ENCODE data around the gene MAGIX. TPM values are rescaled to one million over a fixed set of nuclear protein-coding genes. Genes with fewer than 3 reads are reported as not detected.

Gene MAGIX
- total RNA-seq, 1 experiment from 2014 or later: 1.9 TPM

- no peak overlapping the region for H2BK5ac ChIP-seq (ENCODE audit: insufficient read length, low read length)
- H3K23me2 ChIP-seq (ENCODE audit: insufficient read length, low read depth, low read length, poor library complexity, severe bottlenecking): no peaks in the 10 kb centered on the region
- Mint-ChIP-seq H3K9me3 (peaks cover 90 to 93% of the 10 kb centered on the region in 2 experiments), H3K27ac (no peak overlapping the region), H3K4me1 (no peaks in the 10 kb centered on the region), H3K27me3 (ENCODE audit: low read depth) (peaks cover 20% of the 10 kb centered on the region), H3K4me3 (no peak overlapping the region), H3K36me3 (ENCODE audit: insufficient read depth in 1 of 3, low read depth in 3 of 3) (peaks cover 0 to 15% (median 11%) of the 10 kb centered on the region in 3 experiments; a peak in 4 of 7 replicates)
- no peaks in the 10 kb centered on the region for H3K27me3 ChIP-seq (ENCODE audit: insufficient read depth, low read length)
- TF ChIP-seq CTCF (conservative IDR thresholded peaks at IDR 0.05): no peak
- H2BK12ac ChIP-seq (ENCODE audit: insufficient read length, low read depth, low read length): no peak overlapping the region
- no peak overlapping the region for H2AK5ac ChIP-seq (ENCODE audit: insufficient read length, low read length)
- no peak overlapping the region for H3T11ph ChIP-seq (ENCODE audit: low read length)
- H3K79me2 ChIP-seq (ENCODE audit: insufficient read depth, low read length): no peaks in the 10 kb centered on the region
- no peak overlapping the region for H4K5ac ChIP-seq (ENCODE audit: insufficient read length, low read depth, low read length)
- no peak overlapping the region for H3K14ac ChIP-seq (ENCODE audit: insufficient read depth, low read length)
- H3K18ac ChIP-seq (ENCODE audit: insufficient read length, low read depth, low read length): no peak overlapping the region
- H4K91ac ChIP-seq (ENCODE audit: insufficient read length, low read depth, low read length): no peak overlapping the region
- H3K56ac ChIP-seq (ENCODE audit: insufficient read length, low read depth, low read length): no peak overlapping the region
- H2BK120ac ChIP-seq (ENCODE audit: low read depth, low read length, poor library complexity, severe bottlenecking): no peak overlapping the region
- DNase-seq: no peak
- H3K9ac ChIP-seq (ENCODE audit: extremely low read depth, insufficient read length, low read length): no peak overlapping the region
- H3K23ac ChIP-seq (ENCODE audit: insufficient read length, low read depth, low read length): no peak overlapping the region
- no peak overlapping the region for H3K4ac ChIP-seq (ENCODE audit: low read depth, low read length)
- H3K27ac ChIP-seq (ENCODE audit: insufficient read length, low read depth, low read length): no peak overlapping the region
- no peak overlapping the region for H2AFZ ChIP-seq (ENCODE audit: low read length)
- H3K4me1 ChIP-seq (ENCODE audit: insufficient read depth, low read length): no peaks in the 10 kb centered on the region
- no peaks in the 10 kb centered on the region for H4K20me1 ChIP-seq (ENCODE audit: control insufficient read depth, insufficient read depth, insufficient read length)
- H3K79me1 ChIP-seq (ENCODE audit: insufficient read depth, low read depth, low read length, poor library complexity, severe bottlenecking): no peaks in the 10 kb centered on the region
- H3K9me3 ChIP-seq (ENCODE audit: control insufficient read depth, low read depth, low read length): peaks cover 46% of the 10 kb centered on the region
- no peak overlapping the region for H4K8ac ChIP-seq (replicated peaks; ENCODE audit: insufficient read length, low read depth, low read length)
- H2BK20ac ChIP-seq (ENCODE audit: low read depth, low read length, poor library complexity, severe bottlenecking): no peak overlapping the region
- WGBS (ENCODE audit: extremely low coverage, insufficient read length, low lambda C conversion rate): no CpG with 5 or more reads among the region's 14 CpGs
- H2BK15ac ChIP-seq (ENCODE audit: low read depth, low read length): no peak overlapping the region
- no peak overlapping the region for H3K4me2 ChIP-seq (ENCODE audit: insufficient read depth, insufficient read length, low read length)
These were observed 52.5 kb downstream of the MAGIX start for GRCh38 chrX:49214996-49215526.

Other genes starting within 250 kb of the MAGIX start
- 154 and 163 TPM in 2 replicates for gene PIM2, start 243.7 kb upstream of the MAGIX start, total RNA-seq (2021)
- 62.5 and 62.6 TPM in 2 replicates for gene OTUD5, start 205.2 kb upstream of the MAGIX start, total RNA-seq (2021)
- 5.7 and 7.0 TPM in 2 replicates for gene KCND1, start 190.9 kb upstream of the MAGIX start, total RNA-seq (2021)
- gene GRIPAP1, start 160.5 kb upstream of the MAGIX start, total RNA-seq (2021): 70.1 and 71.8 TPM in 2 replicates
- 58.9 and 59.8 TPM in 2 replicates for gene TFE3, start 119.4 kb upstream of the MAGIX start, total RNA-seq (2021)
- 14.5 and 15.7 TPM in 2 replicates for gene CCDC120, start 103.8 kb upstream of the MAGIX start, total RNA-seq (2021)
- 12.2 and 13.4 TPM in 2 replicates for gene PRAF2, start 88.8 kb upstream of the MAGIX start, total RNA-seq (2021)
- gene WDR45, start 82.9 kb upstream of the MAGIX start, total RNA-seq (2021): 31.5 and 35.8 TPM in 2 replicates
- gene GPKOW, start 39.0 kb upstream of the MAGIX start, total RNA-seq (2021): 15.8 and 17.1 TPM in 2 replicates
- 11.7 and 12.1 TPM in 2 replicates for gene PLP2, start 9.1 kb downstream of the MAGIX start, total RNA-seq (2021)
- 9.7 and 12.2 TPM in 2 replicates for gene PRICKLE3, start 23.6 kb downstream of the MAGIX start, total RNA-seq (2021)
- gene SYP, start 37.4 kb downstream of the MAGIX start, total RNA-seq (2021): 1.8 and 2.1 TPM in 2 replicates
- gene CACNA1F, start 70.6 kb downstream of the MAGIX start, total RNA-seq (2021): 0.94 and 1.4 TPM in 2 replicates
- 12.1 and 12.2 TPM in 2 replicates for gene CCDC22, start 72.7 kb downstream of the MAGIX start, total RNA-seq (2021)
- 0.68 and 0.81 TPM in 2 replicates for gene FOXP3, start 102.0 kb downstream of the MAGIX start, total RNA-seq (2021)
- 6.9 and 7.3 TPM in 2 replicates for gene PPP1R3F, start 107.0 kb downstream of the MAGIX start, total RNA-seq (2021)
- not detected in 2 replicates for gene GAGE10, start 140.9 kb downstream of the MAGIX start, total RNA-seq (2021)
- not detected in 2 replicates for gene GAGE12J, start 159.3 kb downstream of the MAGIX start, total RNA-seq (2021)
- not detected in 2 replicates for gene GAGE13, start 168.8 kb downstream of the MAGIX start, total RNA-seq (2021)

Measured in H9 (cell line).